H9 (cell line): ENCODE results near the gene ERC1. TPM values are rescaled to one million over a fixed set of nuclear protein-coding genes. Genes with fewer than 3 reads are reported as not detected.

Experiments used
- DNase-seq: peaks from one replicate; pipeline ENCODE4 v3.0.0-alpha.2; 2017
- H2AFZ ChIP-seq: one replicate; pipeline ENCODE4 v1.6.1; 2013; ENCODE audit warnings: mild to moderate bottlenecking, low read length, control low read depth, moderate library complexity
- H2AK5ac ChIP-seq: 2 replicates; pipeline ENCODE4 v1.6.1; 2013; ENCODE audit warnings: low read length, control low read depth, mixed read lengths; ENCODE audit not compliant: insufficient read length
- H2BK120ac ChIP-seq: one replicate; pipeline ENCODE4 v1.6.1; 2013; ENCODE audit warnings: low read depth, mild to moderate bottlenecking, low read length, control low read depth, inconsistent platforms; ENCODE audit not compliant: poor library complexity, severe bottlenecking
- H2BK12ac ChIP-seq: 2 replicates; pipeline ENCODE4 v1.6.1; 2013; ENCODE audit warnings: low read length, control low read depth, mixed read lengths, low read depth; ENCODE audit not compliant: insufficient read length
- H2BK15ac ChIP-seq: 2 replicates; pipeline ENCODE4 v1.6.1; 2013; ENCODE audit warnings: low read depth, low read length, control low read depth
- H2BK20ac ChIP-seq: one replicate; pipeline ENCODE4 v1.6.1; 2013; ENCODE audit warnings: low read depth, mild to moderate bottlenecking, low read length, control low read depth, inconsistent platforms; ENCODE audit not compliant: poor library complexity, severe bottlenecking
- H2BK5ac ChIP-seq: 2 replicates; pipeline ENCODE4 v1.6.1; 2013; ENCODE audit warnings: low read length, control low read depth, mixed read lengths; ENCODE audit not compliant: insufficient read length
- H3K14ac ChIP-seq: 2 replicates; pipeline ENCODE4 v1.6.1; 2013; ENCODE audit warnings: low read length, control low read depth; ENCODE audit not compliant: insufficient read depth
- H3K18ac ChIP-seq: 2 replicates; pipeline ENCODE4 v1.6.1; 2013; ENCODE audit warnings: low read depth, mild to moderate bottlenecking, mixed read lengths, low read length, control low read depth; ENCODE audit not compliant: insufficient read length
- H3K23ac ChIP-seq: 2 replicates; pipeline ENCODE4 v1.6.1; 2013; ENCODE audit warnings: low read length, control low read depth, mixed read lengths, low read depth; ENCODE audit not compliant: insufficient read length
- H3K23me2 ChIP-seq: 2 replicates; pipeline ENCODE4 v1.6.1; 2013; ENCODE audit warnings: low read depth, mild to moderate bottlenecking, mixed read lengths, low read length, control low read depth; ENCODE audit not compliant: insufficient read length, poor library complexity, severe bottlenecking
- H3K27ac ChIP-seq: 2 replicates; pipeline ENCODE4 v1.5.1; 2013; ENCODE audit warnings: low read length, control low read depth, mixed read lengths, low read depth; ENCODE audit not compliant: insufficient read length
- H3K27me3 ChIP-seq: 2 replicates; pipeline ENCODE4 v1.6.1; 2013; ENCODE audit warnings: low read length, control low read depth, inconsistent platforms; ENCODE audit not compliant: insufficient read depth
- H3K4ac ChIP-seq: 2 replicates; pipeline ENCODE4 v1.6.1; 2013; ENCODE audit warnings: low read depth, mild to moderate bottlenecking, control low read depth, inconsistent platforms, low read length, moderate library complexity
- H3K4me1 ChIP-seq: 2 replicates; pipeline ENCODE4 v1.6.1; 2013; ENCODE audit warnings: low read length, control low read depth, inconsistent platforms; ENCODE audit not compliant: insufficient read depth
- H3K4me2 ChIP-seq: 2 replicates; pipeline ENCODE4 v1.6.1; 2013; ENCODE audit warnings: low read length, control low read depth, mixed read lengths; ENCODE audit not compliant: insufficient read length, insufficient read depth
- H3K56ac ChIP-seq: 2 replicates; pipeline ENCODE4 v1.6.1; 2013; ENCODE audit warnings: low read depth, mild to moderate bottlenecking, mixed read lengths, low read length, control low read depth; ENCODE audit not compliant: insufficient read length
- H3K79me1 ChIP-seq: 2 replicates; pipeline ENCODE4 v1.6.1; 2013; ENCODE audit warnings: low read depth, mild to moderate bottlenecking, moderate library complexity, low read length, control low read depth, inconsistent platforms; ENCODE audit not compliant: insufficient read depth, poor library complexity, severe bottlenecking
- H3K79me2 ChIP-seq: 2 replicates; pipeline ENCODE4 v1.6.1; 2013; ENCODE audit warnings: low read length, control low read depth, inconsistent platforms; ENCODE audit not compliant: insufficient read depth
- H3K9ac ChIP-seq: 2 replicates; pipeline ENCODE4 v1.6.1; 2013; ENCODE audit warnings: low read length, control low read depth, mixed read lengths; ENCODE audit not compliant: insufficient read length; ENCODE audit errors: extremely low read depth
- H3K9me3 ChIP-seq: one replicate; pipeline ENCODE4 v1.6.1; 2013; ENCODE audit warnings: low read depth, low read length, inconsistent platforms; ENCODE audit not compliant: control insufficient read depth
- H3T11ph ChIP-seq: one replicate; pipeline ENCODE4 v1.6.1; 2013; ENCODE audit warnings: mild to moderate bottlenecking, low read length, control low read depth, inconsistent platforms
- H4K20me1 ChIP-seq: one replicate; pipeline ENCODE4 v1.6.1; 2013; ENCODE audit not compliant: control insufficient read depth, insufficient read length, insufficient read depth
- H4K5ac ChIP-seq: 2 replicates; pipeline ENCODE4 v1.6.1; 2013; ENCODE audit warnings: low read depth, mild to moderate bottlenecking, mixed read lengths, low read length, control low read depth; ENCODE audit not compliant: insufficient read length
- H4K8ac ChIP-seq: replicated peaks from 2 replicates; pipeline ENCODE4 v1.6.1; 2013; ENCODE audit warnings: low read length, control low read depth, mixed read lengths, low read depth; ENCODE audit not compliant: insufficient read length
- H4K91ac ChIP-seq: 2 replicates; pipeline ENCODE4 v1.6.1; 2013; ENCODE audit warnings: low read depth, mild to moderate bottlenecking, moderate library complexity, mixed read lengths, low read length, control low read depth; ENCODE audit not compliant: insufficient read length
- H3K27ac Mint-ChIP-seq, 3 experiments: 2 replicates in 2 of 3; 3 replicates in 1 of 3; pipeline ENCODE4 v1.8.0; 2020 to 2021; ENCODE audit warnings: mixed read lengths in 3 of 3, mild to moderate bottlenecking in 1 of 3, moderate library complexity in 1 of 3
- H3K27me3 Mint-ChIP-seq: 2 replicates; pipeline ENCODE4 v1.8.0; 2021; ENCODE audit warnings: low read depth, mild to moderate bottlenecking, moderate library complexity, mixed read lengths
- H3K36me3 Mint-ChIP-seq, 3 experiments: 2 replicates in 2 of 3; 3 replicates in 1 of 3; pipeline ENCODE4 v1.8.0; 2020 to 2021; ENCODE audit warnings: low read depth in 3 of 3, mixed read lengths in 3 of 3; ENCODE audit not compliant: insufficient read depth in 1 of 3
- H3K4me1 Mint-ChIP-seq, 2 experiments: 2 replicates each; pipeline ENCODE4 v1.8.0; 2020; ENCODE audit warnings: mixed read lengths in 2 of 2
- H3K4me3 Mint-ChIP-seq, 2 experiments: 2 replicates in 1 of 2; 3 replicates in 1 of 2; pipeline ENCODE4 v1.8.0; 2020 to 2021; ENCODE audit warnings: mild to moderate bottlenecking in 2 of 2, mixed read lengths in 2 of 2, moderate library complexity in 1 of 2
- H3K9me3 Mint-ChIP-seq, 2 experiments: 2 replicates in 1 of 2; 3 replicates in 1 of 2; pipeline ENCODE4 v1.8.0; 2020; ENCODE audit warnings: mild to moderate bottlenecking in 2 of 2, mixed read lengths in 2 of 2, moderate library complexity in 1 of 2
- CTCF ChIP-seq: fragments of 200-600 bp; sonication (generic); conservative IDR thresholded peaks from 3 replicates; pipeline ENCODE4 v1.8.0; 2021; ENCODE audit warnings: antibody characterized with exemption, mild to moderate bottlenecking
- WGBS: extraction: QIAGEN DNeasy Blood & Tissue Kit; methylation state at CpG from one replicate; pipeline ENCODE4 v1.1.7; 2013; ENCODE audit warnings: missing lambda C conversion rate, low lambda C conversion rate, mixed read lengths; ENCODE audit not compliant: insufficient read length; ENCODE audit errors: extremely low coverage; 5-methylcytosine and 5-hydroxymethylcytosine counted together
- total RNA-seq: library from RNA; stranded (reverse); gene quantifications from 2 replicates; pipeline ENCODE4 v1.2.1, GENCODE V29; 2021

The ERC1 gene
- total RNA-seq, 1 experiment from 2014 or later: 51.2 TPM

GRCh38 chr12:1481326-1481725, 490.3 kb downstream of the ERC1 start:
- Histone ChIP-seq H3K18ac (no peak overlapping the region), H3K79me1 (no peaks in the 10 kb centered on the region), H3K27ac (no peak overlapping the region), H2BK5ac (no peak overlapping the region), H4K5ac (no peak overlapping the region), H3K56ac (no peak overlapping the region), H3K23ac (no peak overlapping the region), H2BK120ac (peak overlapping the region; percentile 55), H2AK5ac (no peak overlapping the region), H4K8ac (no peak overlapping the region), H3K79me2 (no peaks in the 10 kb centered on the region), H3K14ac (no peak overlapping the region), H3K23me2 (no peaks in the 10 kb centered on the region), H2AFZ (no peak overlapping the region), H3K9ac (no peak overlapping the region), H3K4me1 (no peaks in the 10 kb centered on the region), H3K27me3 (no peaks in the 10 kb centered on the region), H3K9me3 (no peaks in the 10 kb centered on the region), H3K4ac (no peak overlapping the region), H3K4me2 (no peak overlapping the region), H2BK20ac (no peak overlapping the region), H3T11ph (no peak overlapping the region), H4K20me1 (no peaks in the 10 kb centered on the region), H2BK12ac (no peak overlapping the region), H2BK15ac (no peak overlapping the region), H4K91ac (no peak overlapping the region)
- Mint-ChIP-seq H3K27me3 (no peaks in the 10 kb centered on the region), H3K36me3 (no peaks in the 10 kb centered on the region), H3K9me3 (no peaks in the 10 kb centered on the region), H3K27ac (0 out of 7 replicates have a peak overlapping the region, but pooled peaks of 2 of the 3 experiments have one; percentile 5 to 10), H3K4me3 (no peak overlapping the region), H3K4me1 (peaks cover 7 to 13% of the 10 kb centered on the region in 2 experiments)
- no peak for DNase-seq
- no CpG with 5 or more reads among the region's 5 CpGs for WGBS
- TF ChIP-seq CTCF: no peak
